CD1c-positive myeloid dendritic cell (primary cell): ENCODE data around the gene CLEC3B.
"Not testable (repeated sequence)": the region's sequence is repeated elsewhere in the genome, so short reads cannot be mapped to it uniquely, and the experiment has no call there.

Experiments
- DNase-seq: peaks from one replicate; pipeline ENCODE4 v3.0.0-alpha.2; 2016; ENCODE audit errors: extremely low spot score

The CLEC3B gene, protein sequence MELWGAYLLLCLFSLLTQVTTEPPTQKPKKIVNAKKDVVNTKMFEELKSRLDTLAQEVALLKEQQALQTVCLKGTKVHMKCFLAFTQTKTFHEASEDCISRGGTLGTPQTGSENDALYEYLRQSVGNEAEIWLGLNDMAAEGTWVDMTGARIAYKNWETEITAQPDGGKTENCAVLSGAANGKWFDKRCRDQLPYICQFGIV

DNA sequence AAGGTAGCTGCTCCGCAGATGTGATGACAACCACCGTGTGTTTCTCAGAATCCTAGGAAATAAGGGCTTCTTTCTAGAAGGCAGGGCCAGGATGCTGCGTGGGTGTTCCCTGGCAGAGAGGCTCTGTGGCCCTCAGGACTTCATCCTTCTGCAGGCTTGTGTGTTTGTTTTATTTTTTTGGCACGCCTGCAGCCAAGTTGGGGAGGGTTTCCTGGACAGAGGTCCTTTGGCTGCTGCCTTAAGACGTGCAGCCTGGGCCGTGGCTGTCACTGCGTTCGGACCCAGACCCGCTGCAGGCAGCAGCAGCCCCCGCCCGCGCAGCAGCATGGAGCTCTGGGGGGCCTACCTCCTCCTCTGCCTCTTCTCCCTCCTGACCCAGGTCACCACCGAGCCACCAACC is at the start of gene CLEC3B:
Gene CLEC3B (plus strand): TSS at position 266 of the 400 bp plus-strand sequence. CDS start 60 bp downstream, at position 326.
- DNase-seq = no peak

DNA sequence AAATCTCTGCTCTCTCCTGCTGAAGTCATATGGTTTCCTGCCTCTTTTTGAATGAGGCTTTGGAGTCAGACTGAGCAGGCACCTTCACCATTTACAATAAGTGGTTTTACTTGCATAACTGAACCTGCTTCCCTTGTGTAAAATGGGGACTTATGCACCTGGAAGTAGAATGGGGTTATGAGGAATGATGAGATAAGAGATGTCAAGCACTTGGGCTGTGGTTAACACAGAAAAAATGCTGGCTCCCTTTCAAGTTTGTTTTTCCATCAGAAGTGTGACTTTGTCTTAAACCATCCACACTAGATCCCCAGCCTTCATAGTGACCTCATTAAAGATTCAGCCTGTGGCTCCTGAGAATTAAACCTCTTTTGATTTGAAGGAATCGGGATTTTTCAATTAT is 44.9 kb upstream of the CLEC3B start:
- DNase-seq = no peak

DNA sequence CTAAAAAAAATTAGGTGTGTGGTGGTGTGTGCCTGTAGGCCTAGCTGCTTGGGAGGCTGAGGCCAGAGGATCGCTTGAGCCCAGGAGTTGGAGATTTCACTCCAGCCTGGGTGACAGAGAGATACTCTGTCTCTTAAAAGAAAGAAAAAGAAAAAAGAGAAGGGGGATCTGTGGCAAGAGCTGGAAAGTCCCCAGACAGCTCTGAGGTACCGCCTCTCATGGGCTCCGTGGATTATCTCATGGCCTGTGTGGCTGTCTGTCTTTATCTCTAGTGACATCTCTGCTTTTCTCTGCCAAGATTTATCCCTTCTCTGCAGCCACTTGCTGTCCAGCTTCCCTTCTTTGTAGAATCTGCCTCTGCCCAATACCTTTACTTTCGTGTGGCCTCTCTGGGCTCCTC is 44.4 kb upstream of the CLEC3B start:
- no peak for DNase-seq

GRCh38 chr3:44982817-44983216 is 43.3 kb upstream of the CLEC3B start:
- DNase-seq = no peak

DNA sequence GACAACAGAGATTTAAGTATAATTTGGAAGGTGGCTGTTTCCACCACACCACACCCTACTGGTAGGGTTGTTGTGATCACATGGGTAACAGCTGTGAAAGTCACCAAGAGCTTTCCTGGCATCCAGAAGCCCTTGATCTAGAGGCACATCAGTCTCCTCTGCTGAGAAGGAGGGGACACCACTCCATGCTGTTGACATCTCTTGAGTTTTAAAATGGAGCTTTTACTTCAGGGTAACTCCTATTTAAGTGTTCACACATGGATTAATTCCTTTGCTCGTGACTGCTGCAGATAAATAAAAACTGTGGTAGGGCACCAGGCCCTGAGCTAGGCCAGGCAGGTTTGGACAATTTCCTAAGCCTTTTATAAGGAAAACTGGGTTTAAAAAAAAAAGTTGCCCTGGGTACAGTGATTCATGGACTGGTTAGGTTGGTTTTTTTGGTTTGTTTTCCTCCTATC is 42.6 kb upstream of the CLEC3B start:
- no peak for DNase-seq

GRCh38 chr3:44984335-44984734 is 41.8 kb upstream of the CLEC3B start:
- no peak for DNase-seq

DNA sequence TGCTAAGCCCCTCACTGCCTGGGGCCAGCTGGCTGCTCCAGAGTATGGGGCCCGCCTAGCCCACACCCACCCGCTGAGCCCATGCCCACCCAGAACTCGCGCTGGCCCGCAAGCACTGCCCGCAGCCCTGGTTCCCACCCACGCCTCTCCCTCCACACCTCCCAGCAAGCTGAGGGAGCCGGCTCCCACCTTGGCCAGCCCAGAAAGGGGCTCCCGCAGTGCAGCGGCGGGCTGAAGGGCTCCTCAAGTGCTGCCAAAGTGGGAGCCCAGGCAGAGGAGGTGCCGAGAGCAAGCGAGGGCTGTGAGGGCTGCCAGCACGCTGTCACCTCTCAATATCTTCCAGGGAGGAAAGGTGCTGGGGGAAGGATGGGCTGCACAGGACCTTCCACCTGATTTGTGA is 39.8 kb upstream of the CLEC3B start:
- DNase-seq = not testable (repeated sequence)

GRCh38 chr3:44987332-44987731 is 38.8 kb upstream of the CLEC3B start:
- no peak for DNase-seq

DNA sequence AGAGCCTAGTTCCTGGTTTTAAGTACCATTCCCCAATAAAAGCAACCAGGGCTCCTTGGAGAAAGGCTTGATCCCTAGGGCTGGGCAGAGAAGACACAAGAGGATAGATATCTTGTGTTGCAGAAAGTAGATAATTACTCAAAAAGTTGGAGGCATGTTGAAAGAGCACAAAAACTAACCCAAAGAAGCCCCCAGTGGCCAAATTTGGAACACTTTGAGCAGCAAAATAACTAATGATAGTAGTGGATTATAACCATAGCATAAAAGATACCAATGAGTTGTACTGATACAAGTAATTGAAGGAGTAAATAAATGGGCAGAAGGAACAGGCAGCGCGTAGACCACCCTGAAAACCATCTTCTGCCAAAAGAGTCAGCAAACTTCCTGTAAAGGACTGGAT is 38.0 kb upstream of the CLEC3B start:
- DNase-seq = peak; percentile 16

- no peak for DNase-seq
Observed at GRCh38 chr3:44989141-44989540, 37.0 kb upstream of the CLEC3B start.

DNA sequence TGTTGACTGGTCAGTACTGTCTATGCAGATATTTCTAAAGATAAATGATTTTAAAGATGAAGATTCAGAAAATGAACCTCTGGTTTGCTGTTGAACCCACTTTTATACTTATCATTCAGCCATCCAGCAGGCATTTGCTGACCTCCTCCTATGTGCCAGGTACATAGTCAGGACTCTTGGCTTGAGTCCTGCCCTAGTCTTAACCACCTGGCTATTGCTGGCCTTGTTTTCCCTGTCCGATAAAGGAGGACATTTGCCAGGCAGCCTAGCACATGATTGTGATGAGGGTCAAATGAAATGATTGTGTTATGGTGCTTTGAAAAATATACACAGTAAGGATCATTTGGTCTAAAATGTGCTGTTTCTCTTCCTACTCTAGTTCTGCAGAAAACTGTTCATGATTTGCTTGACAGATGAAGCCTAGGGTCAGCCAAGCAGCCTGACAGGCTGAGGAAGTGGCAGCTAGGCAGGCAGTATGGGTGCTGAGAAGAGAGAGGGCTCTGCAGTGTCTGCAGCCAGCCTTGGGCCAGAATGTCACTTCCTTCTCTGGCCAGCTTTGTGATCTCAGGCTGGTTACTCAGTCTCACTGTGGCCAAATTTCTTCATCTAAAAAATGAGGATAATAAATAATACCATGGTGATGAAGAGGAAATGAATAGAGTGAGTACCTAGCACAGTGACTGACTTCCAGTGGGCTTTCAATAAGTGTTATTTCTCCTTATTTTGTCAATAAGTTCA is 36.3 kb upstream of the CLEC3B start:
- DNase-seq = no peak

- no peak for DNase-seq
Observed at GRCh38 chr3:44991326-44991725, 34.8 kb upstream of the CLEC3B start.

- peak; percentile 23 for DNase-seq
Observed at GRCh38 chr3:44992555-44993470, 33.3 kb upstream of the CLEC3B start.

- no peak for DNase-seq
Observed at GRCh38 chr3:44993471-44994205, 32.5 kb upstream of the CLEC3B start.

DNA sequence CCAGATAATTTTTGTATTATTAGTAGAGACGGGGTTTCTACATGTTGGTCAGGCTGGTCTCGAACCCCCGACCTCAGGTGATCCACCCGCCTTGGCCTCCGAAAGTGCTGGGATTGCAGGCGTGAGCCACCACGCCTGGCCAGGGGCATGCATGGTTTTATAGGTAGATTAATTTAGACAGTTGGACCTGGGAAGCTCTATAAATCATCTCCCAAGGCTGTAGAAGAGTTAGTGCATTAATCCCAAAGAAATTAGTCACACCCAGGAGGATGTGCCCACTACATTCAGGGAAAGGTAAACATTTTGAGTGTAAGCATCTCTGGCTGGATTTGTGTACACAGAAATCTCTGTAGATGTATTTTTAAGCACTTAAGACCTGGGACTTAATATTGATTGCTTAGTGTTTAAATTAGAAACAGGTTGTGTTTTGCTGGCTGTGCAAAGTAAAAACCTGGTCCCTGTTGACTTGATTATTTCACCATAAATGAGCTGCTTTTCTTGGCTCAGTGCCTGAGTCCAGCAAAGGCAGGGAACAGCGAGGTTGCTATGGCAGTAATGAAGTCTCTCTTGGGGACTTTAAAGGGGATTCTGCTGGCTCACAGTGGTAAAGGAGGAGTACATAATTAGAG is 30.8 kb upstream of the CLEC3B start:
- DNase-seq = no peak

- no peak for DNase-seq
Observed at GRCh38 chr3:44996556-44996969, 29.5 kb upstream of the CLEC3B start.

DNA sequence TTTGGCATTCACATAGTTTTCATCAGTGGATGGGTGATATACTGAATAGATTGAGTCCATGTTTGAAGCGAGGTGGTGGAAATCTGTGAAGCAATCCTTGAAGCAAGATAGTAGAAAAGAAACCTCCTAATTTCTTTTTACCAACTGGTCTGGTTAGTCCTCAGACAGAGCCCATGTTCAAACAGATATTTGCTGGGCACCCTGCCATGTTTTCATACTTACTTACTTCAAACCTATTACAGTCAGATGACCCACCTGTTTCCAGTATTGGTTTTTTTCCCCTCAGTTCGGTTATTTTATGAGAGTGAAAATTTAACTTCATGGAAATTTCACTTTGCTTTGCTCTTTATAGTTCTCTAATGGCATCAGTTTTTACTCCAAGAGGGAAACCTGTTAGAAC is 26.3 kb upstream of the CLEC3B start:
- DNase-seq = no peak

DNA sequence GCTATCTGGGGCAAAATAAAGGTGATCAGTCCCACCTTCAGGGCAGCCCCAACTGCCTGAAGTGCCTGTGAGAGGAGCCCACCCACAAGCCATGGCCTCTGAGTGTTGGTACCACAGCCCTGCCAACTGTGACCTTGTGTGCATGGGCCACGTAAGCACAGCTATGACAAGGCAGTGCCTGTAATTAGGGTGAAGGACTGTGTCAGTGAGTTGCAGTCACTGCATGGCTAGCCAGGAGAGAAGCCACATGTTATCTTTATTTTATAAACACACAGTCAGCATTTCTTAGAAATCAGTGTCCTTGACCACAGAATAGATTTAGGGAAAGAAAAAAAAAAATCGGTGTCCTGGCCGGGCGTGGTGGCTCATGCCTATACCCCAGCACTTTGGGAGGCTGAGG is 25.3 kb upstream of the CLEC3B start:
- DNase-seq = no peak

DNA sequence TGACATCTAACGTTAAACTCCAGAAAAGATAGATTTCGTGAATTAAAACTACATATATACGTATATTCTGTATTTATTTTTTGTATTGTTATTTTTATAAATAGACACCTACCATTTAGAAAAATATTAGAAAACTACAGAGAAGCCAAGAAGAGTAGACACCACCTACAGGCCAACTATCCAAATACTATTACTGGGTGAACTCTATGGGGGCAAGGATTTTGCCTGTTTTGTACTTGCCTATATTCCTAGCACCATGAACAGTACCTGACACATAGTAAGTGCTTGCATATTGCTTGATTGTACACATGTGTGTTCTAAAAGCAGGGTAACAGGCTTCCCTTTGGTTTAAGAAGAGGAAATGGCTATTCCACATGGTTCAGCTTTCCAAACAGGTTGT is 24.4 kb upstream of the CLEC3B start:
- DNase-seq = no peak

DNA sequence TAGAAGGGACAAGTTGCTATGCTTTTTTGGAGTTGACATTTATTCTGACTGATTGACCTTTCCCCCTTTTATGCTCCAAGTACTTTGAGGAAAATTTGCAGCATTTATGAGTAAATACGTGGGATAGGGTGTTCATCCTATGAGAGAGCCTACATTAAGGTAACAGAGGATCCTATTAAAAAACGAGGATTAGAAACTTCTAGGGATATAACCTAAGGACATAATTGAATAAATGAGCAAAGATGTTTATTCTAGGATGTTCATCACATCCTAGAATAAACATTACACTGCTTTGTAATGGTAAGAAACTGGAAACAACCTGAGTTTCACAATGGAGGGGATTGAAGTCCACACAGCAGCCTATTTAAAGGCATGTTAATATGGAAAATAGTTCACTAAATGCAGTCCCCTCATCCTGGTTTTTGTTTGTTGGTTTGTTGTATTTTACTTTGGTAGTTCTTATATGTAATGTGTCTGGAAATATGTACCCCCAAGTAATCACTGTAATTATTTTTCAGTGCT is 23.9 kb upstream of the CLEC3B start:
- DNase-seq = no peak

- no peak for DNase-seq
Observed at GRCh38 chr3:45002720-45003119, 23.4 kb upstream of the CLEC3B start.
